Measurements from ENCODE around the gene LANCL2.
"Not testable (repeated sequence)": the region's sequence is repeated elsewhere in the genome, so short reads cannot be mapped to it uniquely, and the experiment has no call there.

The LANCL2 gene

GRCh38 chr7:55410667-55411239 is 45.6 kb downstream of the LANCL2 start:
- Histone ChIP-seq H4K20me1 (ENCODE audit: insufficient read depth, low read length) (no peaks in the 10 kb centered on the region; the same call in 1 of the 2 replicates), H3K79me2 (ENCODE audit: low read length) (no peaks in the 10 kb centered on the region), H3K27me3 (ENCODE audit: low read depth, low read length) (no peaks in the 10 kb centered on the region), H3K9me3 (ENCODE audit: insufficient read depth, low read length) (no peaks in the 10 kb centered on the region), H3K9ac (ENCODE audit: low read length) (no peak overlapping the region), H2AFZ (ENCODE audit: low read depth, low read length) (no peak overlapping the region), H3K4me2 (ENCODE audit: low read length) (no peak overlapping the region), H3K27ac (ENCODE audit: low read length) (no peak overlapping the region), H3K4me3 (ENCODE audit: low read length) (no peak overlapping the region), H3K4me1 (ENCODE audit: low read length) (no peaks in the 10 kb centered on the region), H3K36me3 (replicated peaks; ENCODE audit: low read depth, low read length) (no peaks in the 10 kb centered on the region)
- no peak for TF ChIP-seq CTCF (IDR thresholded peaks at IDR 0.05; ENCODE audit: low read depth, low read length)
- TF ChIP-seq EZH2phosphoT487 (IDR thresholded peaks at IDR 0.05; ENCODE audit: low read depth): no peak

GRCh38 chr7:55411844-55412243 is 46.7 kb downstream of the LANCL2 start:
- H3K9me3 ChIP-seq (ENCODE audit: insufficient read depth, low read length): no peaks in the 10 kb centered on the region
- H3K4me3 ChIP-seq (ENCODE audit: low read length): no peak overlapping the region
- TF ChIP-seq CTCF (IDR thresholded peaks at IDR 0.05; ENCODE audit: low read depth, low read length): no peak
- no peak overlapping the region for H3K4me2 ChIP-seq (ENCODE audit: low read length)
- no peaks in the 10 kb centered on the region for H3K79me2 ChIP-seq (ENCODE audit: low read length)
- no peak overlapping the region for H3K9ac ChIP-seq (ENCODE audit: low read length)
- no peaks in the 10 kb centered on the region for H3K27me3 ChIP-seq (ENCODE audit: low read depth, low read length)
- H2AFZ ChIP-seq (ENCODE audit: low read depth, low read length): no peak overlapping the region
- no peaks in the 10 kb centered on the region; the same call in 1 of the 2 replicates for H4K20me1 ChIP-seq (ENCODE audit: insufficient read depth, low read length)
- no peaks in the 10 kb centered on the region for H3K36me3 ChIP-seq (replicated peaks; ENCODE audit: low read depth, low read length)
- H3K27ac ChIP-seq (ENCODE audit: low read length): no peak overlapping the region
- H3K4me1 ChIP-seq (ENCODE audit: low read length): no peaks in the 10 kb centered on the region

- H3K79me2 ChIP-seq (ENCODE audit: low read length): no peaks in the 10 kb centered on the region
- H3K27ac ChIP-seq (ENCODE audit: low read length): no peak overlapping the region
- H3K4me3 ChIP-seq (ENCODE audit: low read length): no peak overlapping the region
- no peaks in the 10 kb centered on the region; the same call in 1 of the 2 replicates for H4K20me1 ChIP-seq (ENCODE audit: insufficient read depth, low read length)
- no peak overlapping the region for H3K4me2 ChIP-seq (ENCODE audit: low read length)
- no peak for TF ChIP-seq CTCF (IDR thresholded peaks at IDR 0.05; ENCODE audit: low read depth, low read length)
- no peak for TF ChIP-seq EZH2phosphoT487 (IDR thresholded peaks at IDR 0.05; ENCODE audit: low read depth)
- H3K9ac ChIP-seq (ENCODE audit: low read length): no peak overlapping the region
- H3K36me3 ChIP-seq (replicated peaks; ENCODE audit: low read depth, low read length): no peaks in the 10 kb centered on the region
- H3K4me1 ChIP-seq (ENCODE audit: low read length): no peaks in the 10 kb centered on the region
- H2AFZ ChIP-seq (ENCODE audit: low read depth, low read length): no peak overlapping the region
- no peaks in the 10 kb centered on the region for H3K9me3 ChIP-seq (ENCODE audit: insufficient read depth, low read length)
- H3K27me3 ChIP-seq (ENCODE audit: low read depth, low read length): no peaks in the 10 kb centered on the region
Measured at GRCh38 chr7:55413442-55413841, 48.3 kb downstream of the LANCL2 start.

GRCh38 chr7:55415173-55415778 is 50.1 kb downstream of the LANCL2 start:
- no peak overlapping the region for H3K4me2 ChIP-seq (ENCODE audit: low read length)
- no peaks in the 10 kb centered on the region; the same call in 1 of the 2 replicates for H4K20me1 ChIP-seq (ENCODE audit: insufficient read depth, low read length)
- H3K27ac ChIP-seq (ENCODE audit: low read length): no peak overlapping the region
- no peaks in the 10 kb centered on the region for H3K9me3 ChIP-seq (ENCODE audit: insufficient read depth, low read length)
- TF ChIP-seq CTCF (IDR thresholded peaks at IDR 0.05; ENCODE audit: low read depth, low read length) (peak; percentile 80), EZH2phosphoT487 (IDR thresholded peaks at IDR 0.05; ENCODE audit: low read depth) (no peak)
- no peak overlapping the region for H2AFZ ChIP-seq (ENCODE audit: low read depth, low read length)
- no peaks in the 10 kb centered on the region for H3K79me2 ChIP-seq (ENCODE audit: low read length)
- no peaks in the 10 kb centered on the region for H3K4me1 ChIP-seq (ENCODE audit: low read length)
- no peaks in the 10 kb centered on the region for H3K36me3 ChIP-seq (replicated peaks; ENCODE audit: low read depth, low read length)
- H3K4me3 ChIP-seq (ENCODE audit: low read length): no peak overlapping the region
- no peaks in the 10 kb centered on the region for H3K27me3 ChIP-seq (ENCODE audit: low read depth, low read length)
- no peak overlapping the region for H3K9ac ChIP-seq (ENCODE audit: low read length)

GRCh38 chr7:55417456-55417855 is 52.3 kb downstream of the LANCL2 start:
- not testable (repeated sequence) for H3K9me3 ChIP-seq (ENCODE audit: insufficient read depth, low read length); H3K27me3 ChIP-seq (ENCODE audit: low read depth, low read length); H3K4me3 ChIP-seq (ENCODE audit: low read length); H3K4me2 ChIP-seq (ENCODE audit: low read length); H4K20me1 ChIP-seq (ENCODE audit: insufficient read depth, low read length); H3K36me3 ChIP-seq (replicated peaks; ENCODE audit: low read depth, low read length); H2AFZ ChIP-seq (ENCODE audit: low read depth, low read length); H3K9ac ChIP-seq (ENCODE audit: low read length); H3K79me2 ChIP-seq (ENCODE audit: low read length); H3K27ac ChIP-seq (ENCODE audit: low read length); H3K4me1 ChIP-seq (ENCODE audit: low read length)

All from OCI-LY3 (cell line).